Left ventricle myocardium superior (tissue), 1 donor: Measurements from ENCODE around the gene KRTAP9-7. TPM values are rescaled to one million over a fixed set of nuclear protein-coding genes. Genes with fewer than 3 reads are reported as not detected.
A peak's percentile ranks its signal among the peaks of the same experiment; 100 is the strongest.

Experiments
- ATAC-seq: fragments of 200-7000 bp; cut with Tn5 transposase; one replicate; pipeline ENCODE4 v1.9.1; 2020; ENCODE audit warnings: mild to moderate bottlenecking, moderate library complexity
- DNase-seq: peaks from one replicate; pipeline ENCODE4 v3.0.0-alpha.2; 2020
- intact Hi-C: fragments of 100-400 bp; cut with micrococcal nuclease; formaldehyde crosslinking; loops from one replicate; pipeline ENCODE4 v1.11.0; 2022
- total RNA-seq: library from RNA; stranded (reverse); fragmentation: NEBNext Ultra II Directional; extraction: Animal tissue kit (Norgen Biotek cat#: 25700); gene quantifications from one replicate; pipeline ENCODE4 v1.2.1, GENCODE V29; 2021
- donor health status: DM: no; HTN: yes; CAD: no; lungs with severe emphysema.

Gene KRTAP9-7
- total RNA-seq, 1 donor from 2014 or later, result not detected

DNA sequence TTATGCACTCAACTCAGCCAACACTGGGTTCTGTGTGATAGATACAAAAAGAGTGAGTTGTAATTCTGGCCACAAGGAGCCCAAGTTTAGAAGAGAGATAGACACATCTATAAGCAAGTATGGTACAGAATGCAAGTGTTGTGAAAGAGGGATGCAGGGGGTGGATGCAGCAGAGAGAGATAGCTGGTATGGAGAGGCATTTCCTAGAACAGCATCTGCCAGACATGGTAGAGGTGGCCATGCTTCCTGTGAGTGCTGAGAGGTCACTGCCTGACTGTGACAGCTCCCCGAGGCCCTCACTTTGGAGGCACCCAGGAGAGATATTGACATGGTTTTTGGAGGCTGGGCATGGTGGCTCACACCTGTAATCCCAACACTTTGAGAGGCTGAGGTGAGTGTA lies 35.6 kb downstream of the KRTAP9-7 start:
- DNase-seq, result no peak
- intact Hi-C loops, result no loop called here

DNA sequence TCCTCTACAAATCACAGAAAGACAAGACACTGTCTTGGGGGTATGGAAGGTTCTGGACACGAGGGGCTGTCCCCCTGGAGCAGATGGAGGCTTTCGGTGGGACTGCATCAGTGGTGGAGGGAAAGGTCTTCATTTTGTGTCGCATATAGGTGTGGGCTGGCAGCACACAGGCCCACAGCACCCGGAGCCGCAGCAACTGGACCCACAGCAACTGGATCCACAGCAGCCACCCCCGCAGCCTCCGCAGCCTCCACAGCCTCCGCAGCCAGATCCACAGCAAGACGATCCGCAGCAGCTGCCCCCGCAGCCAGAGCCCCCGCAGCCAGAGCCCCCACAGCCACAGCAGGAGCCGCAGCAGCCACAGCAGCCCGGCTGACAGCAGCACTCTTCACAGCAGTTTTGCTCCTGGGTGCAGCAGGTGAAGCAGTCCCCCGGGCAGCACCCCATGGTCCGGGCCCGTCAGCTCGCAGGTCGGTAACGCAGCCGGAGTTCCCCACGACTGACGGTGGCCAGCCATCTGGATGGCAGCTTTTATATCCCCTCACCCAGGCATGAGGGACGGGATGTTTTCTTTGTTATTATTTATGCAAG lies 39.8 kb downstream of the KRTAP9-7 start, which contains the start of gene KRTAP17-1:
KRTAP17-1 (minus strand) TSS at position 507 of the 591 bp plus-strand sequence; CDS start at position 447, 60 bp downstream.
- no peak for ATAC-seq
- intact Hi-C loops, result no loop called here
- no peak for DNase-seq

More for the DNA sequence above, 35.6 kb downstream of the KRTAP9-7 start:
- ATAC-seq, result no peak

DNA sequence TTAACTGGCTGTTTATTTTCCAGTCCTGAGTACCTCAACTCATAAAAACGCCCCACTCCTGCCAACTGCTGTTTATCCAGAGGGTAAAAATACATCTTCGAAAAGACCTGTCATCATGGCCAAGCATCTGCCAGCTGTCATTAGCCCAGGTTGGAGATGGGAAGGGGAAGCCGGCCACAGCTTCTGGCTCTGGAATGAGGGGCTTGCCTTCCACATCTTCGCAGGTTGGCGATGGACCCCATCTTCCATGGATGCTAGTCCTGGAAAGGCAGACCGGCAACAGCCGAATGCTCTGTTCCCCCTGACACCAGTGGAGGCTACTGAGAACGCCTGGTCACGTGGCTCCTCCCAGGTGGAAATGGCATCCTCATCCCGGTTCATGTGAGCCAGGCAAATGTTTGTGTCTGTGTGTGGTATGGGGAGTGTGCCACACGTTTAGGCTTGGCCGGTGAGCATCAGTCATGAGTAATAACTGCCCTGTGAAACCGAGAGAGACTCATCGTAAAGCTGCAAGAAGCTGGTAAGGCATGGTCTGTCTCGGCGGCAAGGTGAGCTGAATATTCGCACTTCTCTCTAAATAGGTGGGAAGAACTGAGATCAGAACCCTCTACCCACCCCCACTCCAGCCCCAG lies 40.4 kb downstream of the KRTAP9-7 start:
- no peak for DNase-seq
- intact Hi-C loops, result no loop called here
- ATAC-seq, result no peak

GRCh38 chr17:41318231-41318630 lies 42.7 kb downstream of the KRTAP9-7 start:
- no peak for DNase-seq
- intact Hi-C loops, result no loop called here
- ATAC-seq, result no peak

DNA sequence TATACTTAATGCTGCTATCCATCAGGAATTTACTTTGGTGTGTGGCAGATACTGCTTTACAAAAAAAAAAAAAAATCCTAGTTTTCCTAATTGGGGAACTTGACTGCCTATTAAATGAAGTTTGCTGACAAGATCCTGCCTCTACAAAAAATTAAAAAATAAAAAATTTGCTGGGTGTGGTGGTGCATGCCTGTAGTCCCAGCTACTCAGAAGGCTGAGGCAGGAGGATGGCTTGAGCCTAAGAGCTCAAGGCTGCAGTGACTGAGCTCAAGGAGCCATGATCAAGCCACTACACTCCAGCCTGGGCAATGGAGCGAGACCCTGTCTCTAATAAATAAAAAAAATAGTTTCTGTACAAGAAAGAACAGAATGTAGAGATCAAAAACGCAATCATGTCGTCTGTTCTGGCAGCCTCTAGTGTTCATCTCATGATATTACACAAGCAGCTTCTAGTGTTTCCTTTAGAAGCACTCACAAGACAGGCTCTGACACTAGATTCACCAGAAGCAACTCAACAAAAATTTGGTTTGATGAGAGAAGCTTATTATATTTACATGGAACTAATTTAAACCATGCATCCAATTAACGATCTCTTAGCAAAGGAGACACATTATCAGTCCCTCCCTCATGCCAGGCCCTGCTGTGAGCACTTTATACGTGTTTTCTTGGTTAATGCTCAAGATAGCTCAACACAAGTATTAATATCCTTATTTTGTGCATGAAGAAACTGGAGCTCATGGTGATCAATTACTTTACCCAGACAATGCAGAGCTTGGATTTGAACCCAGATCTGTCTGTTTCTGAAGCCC lies 46.8 kb downstream of the KRTAP9-7 start:
- intact Hi-C loops, result no loop called here
- ATAC-seq, result peak; percentile 35
- no peak for DNase-seq

DNA sequence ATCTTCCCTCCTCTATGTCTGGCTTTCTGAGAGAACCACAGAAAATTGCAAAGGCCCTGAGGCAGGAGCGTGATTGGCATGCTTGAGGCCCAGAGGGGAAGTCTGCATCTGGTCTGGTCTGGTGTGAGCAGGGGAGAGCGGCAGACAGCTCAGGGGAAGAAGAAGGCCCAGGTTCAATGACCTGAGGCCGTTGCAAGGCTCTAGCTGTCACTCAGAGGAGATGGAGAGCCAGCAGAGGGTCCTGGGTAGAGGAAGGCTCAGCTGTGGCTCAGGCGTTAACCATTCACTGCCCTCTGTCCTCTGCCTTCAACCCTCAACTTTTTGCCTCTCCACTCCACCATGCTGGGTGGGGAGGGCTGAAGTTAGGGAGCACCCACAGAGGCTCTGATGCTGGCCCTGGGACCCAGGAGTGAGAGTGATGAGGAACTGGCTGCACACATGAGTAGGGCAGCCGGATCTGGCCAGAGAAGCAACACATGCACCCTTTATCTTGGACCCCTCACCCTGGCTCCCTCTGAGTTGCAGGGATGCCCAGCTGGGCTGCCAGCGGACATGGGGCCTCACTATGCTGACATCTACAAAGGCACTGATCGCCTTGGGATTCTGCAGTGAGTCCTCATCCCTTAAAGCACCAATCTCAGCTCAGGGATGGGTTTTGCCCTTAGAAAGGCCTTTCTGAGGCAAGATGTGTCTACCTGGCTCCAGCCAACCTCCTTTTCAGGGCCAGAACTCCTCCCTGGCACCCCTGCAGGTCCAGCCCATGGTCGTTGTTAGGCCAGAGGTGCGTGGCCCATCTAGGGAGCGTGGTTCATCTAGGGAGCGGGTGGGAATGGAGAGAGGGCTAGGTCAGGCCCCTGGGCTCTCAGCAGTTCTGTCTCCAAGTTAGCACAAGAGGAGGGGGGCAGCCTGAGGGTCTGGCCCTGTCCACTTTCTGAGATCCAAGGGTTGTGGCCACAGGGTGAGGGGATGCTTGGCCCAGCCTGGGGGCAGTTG lies 47.7 kb downstream of the KRTAP9-7 start:
- ATAC-seq, result no peak
- intact Hi-C loops, result no loop called here
- DNase-seq, result no peak

GRCh38 chr17:41324180-41325075 lies 48.9 kb downstream of the KRTAP9-7 start:
- ATAC-seq (peak; percentile 44), DNase-seq (no peak)

DNA sequence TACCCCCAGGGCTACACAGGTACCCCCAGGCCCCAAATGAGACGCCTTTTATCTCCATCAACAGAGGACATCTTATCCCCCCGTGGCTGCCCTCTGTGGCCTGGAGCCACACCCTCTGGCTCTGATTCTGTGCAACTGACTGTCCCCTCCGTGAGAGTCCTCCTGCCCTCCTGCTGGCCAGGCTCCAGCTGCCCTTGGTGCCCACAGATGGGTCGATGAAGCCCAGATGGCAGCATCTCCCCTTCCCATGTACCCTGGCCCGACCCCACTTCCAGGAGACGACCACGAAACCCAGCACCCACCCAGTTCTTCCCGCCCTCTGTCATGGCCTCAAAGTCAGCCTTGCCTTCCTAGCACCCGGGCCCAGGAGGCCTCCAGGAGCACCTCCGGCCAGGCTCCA lies 49.6 kb downstream of the KRTAP9-7 start:
- intact Hi-C loops, result no loop called here
- DNase-seq, result no peak

More at GRCh38 chr17:41324180-41325075, 48.9 kb downstream of the KRTAP9-7 start:
- intact Hi-C loops, result no loop called here

GRCh38 chr17:41325611-41326010 lies 50.1 kb downstream of the KRTAP9-7 start:
- intact Hi-C loops, result no loop called here
- DNase-seq (no peak), ATAC-seq (no peak)

More for the DNA sequence above, 49.6 kb downstream of the KRTAP9-7 start:
- ATAC-seq, result no peak

Other genes starting within 250 kb of the KRTAP9-7 start
- gene KRTAP1-5, start 248.5 kb upstream of the KRTAP9-7 start, total RNA-seq, result not detected
- not detected for gene KRTAP1-4, start 245.5 kb upstream of the KRTAP9-7 start, total RNA-seq
- gene KRTAP1-3, start 240.8 kb upstream of the KRTAP9-7 start, total RNA-seq, result not detected
- gene KRTAP1-1, start 234.2 kb upstream of the KRTAP9-7 start, total RNA-seq, result not detected
- not detected for gene KRTAP2-1, start 228.4 kb upstream of the KRTAP9-7 start, total RNA-seq
- gene KRTAP2-2, start 220.5 kb upstream of the KRTAP9-7 start, total RNA-seq, result not detected
- not detected for gene KRTAP2-3, start 215.6 kb upstream of the KRTAP9-7 start, total RNA-seq
- gene KRTAP2-4, start 209.8 kb upstream of the KRTAP9-7 start, total RNA-seq, result not detected
- not detected for gene KRTAP4-7, start 191.5 kb upstream of the KRTAP9-7 start, total RNA-seq
- gene KRTAP4-8, start 177.6 kb upstream of the KRTAP9-7 start, total RNA-seq, result not detected
- gene KRTAP4-16, start 173.5 kb upstream of the KRTAP9-7 start, total RNA-seq, result not detected
- gene KRTAP4-9, start 170.3 kb upstream of the KRTAP9-7 start, total RNA-seq, result not detected
- gene KRTAP4-11, start 157.3 kb upstream of the KRTAP9-7 start, total RNA-seq, result not detected
- not detected for gene KRTAP4-12, start 151.5 kb upstream of the KRTAP9-7 start, total RNA-seq
- not detected for gene KRTAP4-6, start 135.2 kb upstream of the KRTAP9-7 start, total RNA-seq
- gene KRTAP4-5, start 125.9 kb upstream of the KRTAP9-7 start, total RNA-seq, result not detected
- not detected for gene KRTAP4-4, start 115.0 kb upstream of the KRTAP9-7 start, total RNA-seq
- not detected for gene KRTAP4-3, start 107.5 kb upstream of the KRTAP9-7 start, total RNA-seq
- not detected for gene KRTAP4-2, start 97.5 kb upstream of the KRTAP9-7 start, total RNA-seq
- gene KRTAP4-1, start 90.8 kb upstream of the KRTAP9-7 start, total RNA-seq, result not detected
- not detected for gene KRTAP9-1, start 85.8 kb upstream of the KRTAP9-7 start, total RNA-seq
- gene KRTAP9-2, start 49.0 kb upstream of the KRTAP9-7 start, total RNA-seq, result not detected
- not detected for gene KRTAP9-3, start 43.2 kb upstream of the KRTAP9-7 start, total RNA-seq
- not detected for gene KRTAP9-8, start 37.7 kb upstream of the KRTAP9-7 start, total RNA-seq
- gene KRTAP9-4, start 26.0 kb upstream of the KRTAP9-7 start, total RNA-seq, result not detected
- not detected for gene KRTAP9-9, start 20.3 kb upstream of the KRTAP9-7 start, total RNA-seq
- not detected for gene KRTAP9-6, start 10.3 kb upstream of the KRTAP9-7 start, total RNA-seq
- not detected for gene KRTAP29-1, start 27.2 kb downstream of the KRTAP9-7 start, total RNA-seq
- gene KRTAP16-1, start 33.6 kb downstream of the KRTAP9-7 start, total RNA-seq, result not detected
- not detected for gene KRTAP17-1, start 40.0 kb downstream of the KRTAP9-7 start, total RNA-seq
- not detected for gene KRT33A, start 75.1 kb downstream of the KRTAP9-7 start, total RNA-seq
- gene KRT33B, start 94.1 kb downstream of the KRTAP9-7 start, total RNA-seq, result not detected
- gene KRT34, start 106.6 kb downstream of the KRTAP9-7 start, total RNA-seq, result not detected
- gene KRT31, start 121.9 kb downstream of the KRTAP9-7 start, total RNA-seq, result not detected
- gene KRT37, start 148.9 kb downstream of the KRTAP9-7 start, total RNA-seq, result not detected
- not detected for gene KRT38, start 165.3 kb downstream of the KRTAP9-7 start, total RNA-seq
- not detected for gene KRT32, start 191.7 kb downstream of the KRTAP9-7 start, total RNA-seq
- gene KRT35, start 205.5 kb downstream of the KRTAP9-7 start, total RNA-seq, result not detected
- not detected for gene KRT36, start 214.2 kb downstream of the KRTAP9-7 start, total RNA-seq
- gene KRT13, start 229.9 kb downstream of the KRTAP9-7 start, total RNA-seq, result not detected
- 0.32 TPM for gene KRT15, start 243.2 kb downstream of the KRTAP9-7 start, total RNA-seq